HCT116 (cell line): Measurements from ENCODE around the gene TBCD. TPM values are rescaled to one million over a fixed set of nuclear protein-coding genes. Genes with fewer than 3 reads are reported as not detected.

Experiments
- ATAC-seq: fragments of 200-7000 bp; cut with Tn5 transposase; 2 replicates; pipeline ENCODE4 v1.9.1; 2020; ENCODE audit warnings: mild to moderate bottlenecking, moderate library complexity
- BruUV-seq: library from RNA; stranded (reverse); fragments of 400-500 nt; replicated peaks from 2 replicates; lab custom pipeline; 2021; lab: Mats Ljungman, UMichigan
- CTCF ChIA-PET: fragments of 300-600 bp; sonication (Branson Sonifier 250); formaldehyde crosslinking; loops from one replicate; lab custom pipeline; 2021; ENCODE audit warnings: antibody characterized with exemption; lab: Charles Lee
- POLR2A ChIA-PET: fragments of 300-600, 350-600 bp; sonication (Branson Sonifier 250); formaldehyde crosslinking; loops from one replicate; lab custom pipeline; 2021; ENCODE audit warnings: antibody characterized with exemption; lab: Charles Lee
- RAD21 ChIA-PET, 2 experiments: fragments of 300-600 bp; sonication (Branson Sonifier 250); formaldehyde crosslinking; loops; one replicate each; lab custom pipeline; 2023; ENCODE audit warnings: low total read pairs in 2 of 2; ENCODE audit not compliant: uncharacterized antibody in 2 of 2, unreplicated experiment in 2 of 2, low non-redundant PET in 1 of 2; lab: Charles Lee
- DNase-seq: peaks from one replicate; pipeline ENCODE4 v3.0.0-alpha.2; 2010; ENCODE audit warnings: low read depth, low spot score
- H2AFZ ChIP-seq: fragments of 200-600 bp; shearing (Covaris generic), sonication (generic); 2 replicates; pipeline ENCODE4 v1.6.1; 2017; ENCODE audit warnings: low read depth, mixed run types, mixed read lengths, antibody characterized with exemption, low read length; ENCODE audit not compliant: poor library complexity, severe bottlenecking
- H3K27ac ChIP-seq: 2 replicates; pipeline ENCODE4 v1.5.1; 2012; ENCODE audit warnings: low read depth, low read length
- H3K27me3 ChIP-seq: fragments of 200-600 bp; sonication (generic); 2 replicates; pipeline ENCODE4 v1.6.1; 2016; ENCODE audit warnings: mixed run types, low read length, mixed read lengths; ENCODE audit not compliant: insufficient read depth
- H3K36me3 ChIP-seq, 2 experiments: fragments of 200-500 bp in 1 of 2; fragments of 200-600 bp in 1 of 2; sonication (Bioruptor generic) in 1 of 2; sonication (generic) in 1 of 2; 2 replicates each; pipeline versions ENCODE4 v1.5.1 to v1.6.1; 2014 to 2016; ENCODE audit warnings: low read length in 2 of 2, inconsistent platforms in 1 of 2, mixed read lengths in 1 of 2, mixed run types in 1 of 2; ENCODE audit not compliant: insufficient read depth in 2 of 2, control insufficient read depth in 1 of 2
- H3K4me1 ChIP-seq, 2 experiments: fragments of 200-600 bp in 1 of 2; sonication (generic) in 1 of 2; 2 replicates each; pipeline versions ENCODE4 v1.5.1 to v1.6.1; 2012 to 2017; ENCODE audit warnings: low read length in 2 of 2, inconsistent platforms in 1 of 2, mild to moderate bottlenecking in 1 of 2, mixed read lengths in 1 of 2, mixed run types in 1 of 2, moderate library complexity in 1 of 2; ENCODE audit not compliant: insufficient read depth in 2 of 2, control insufficient read depth in 1 of 2
- H3K4me2 ChIP-seq: fragments of 200-600 bp; sonication (generic); 2 replicates; pipeline ENCODE4 v1.6.1; 2017; ENCODE audit warnings: mixed run types, low read length, mixed read lengths
- H3K4me3 ChIP-seq, 2 experiments: fragments of 200-600 bp in 1 of 2; sonication (generic) in 1 of 2; replicated peaks in 1 of 2; 2 replicates each; pipeline ENCODE4 v1.5.1; 2011 to 2016; ENCODE audit warnings: low read length in 2 of 2, control low read depth in 1 of 2, low read depth in 1 of 2, mild to moderate bottlenecking in 1 of 2, mixed read lengths in 1 of 2, mixed run types in 1 of 2
- H3K79me2 ChIP-seq: fragments of 200-600 bp; sonication (generic); 2 replicates; pipeline ENCODE4 v1.6.1; 2017; ENCODE audit warnings: mild to moderate bottlenecking, mixed run types, low read length, moderate library complexity, mixed read lengths; ENCODE audit not compliant: insufficient read depth
- H3K9ac ChIP-seq: fragments of 200-600 bp; sonication (generic); 2 replicates; pipeline ENCODE4 v1.6.1; 2016; ENCODE audit warnings: low read length, mixed read lengths
- H3K9me2 ChIP-seq: fragments of 200-600 bp; sonication (generic), shearing (Covaris generic); 2 replicates; pipeline ENCODE4 v1.6.1; 2017; ENCODE audit warnings: mixed run types, mild to moderate bottlenecking, moderate library complexity; ENCODE audit not compliant: insufficient read depth
- H3K9me3 ChIP-seq, 2 experiments: fragments of 200-500 bp in 1 of 2; fragments of 200-600 bp in 1 of 2; sonication (Bioruptor generic) in 1 of 2; sonication (generic) in 1 of 2; 2 replicates each; pipeline ENCODE4 v1.6.1; 2014 to 2017; ENCODE audit warnings: low read length in 2 of 2, mixed read lengths in 2 of 2, inconsistent platforms in 1 of 2, low read depth in 1 of 2, mild to moderate bottlenecking in 1 of 2, mixed run types in 1 of 2, moderate library complexity in 1 of 2; ENCODE audit not compliant: control insufficient read depth in 1 of 2, insufficient read depth in 1 of 2
- H4K20me1 ChIP-seq: fragments of 200-600 bp; sonication (generic), shearing (Covaris generic); 2 replicates; pipeline ENCODE4 v1.6.1; 2017; ENCODE audit warnings: mixed run types, mild to moderate bottlenecking, moderate library complexity; ENCODE audit not compliant: insufficient read depth
- CBX3 ChIP-seq: IDR thresholded peaks from 2 replicates; pipeline ENCODE4 v1.6.1; 2012; ENCODE audit warnings: low read depth
- CEBPB ChIP-seq: IDR thresholded peaks from 2 replicates; pipeline ENCODE4 v1.6.1; 2012; ENCODE audit warnings: low read depth
- EGR1 ChIP-seq: IDR thresholded peaks from 2 replicates; pipeline ENCODE4 v1.6.1; 2012; ENCODE audit warnings: low read depth
- ELF1 ChIP-seq: IDR thresholded peaks from 2 replicates; pipeline ENCODE4 v1.6.1; 2012; ENCODE audit warnings: low read depth, borderline replicate concordance
- JUND ChIP-seq: IDR thresholded peaks from 2 replicates; pipeline ENCODE4 v1.6.1; 2012
- POLR2A ChIP-seq: IDR thresholded peaks from 2 replicates; pipeline ENCODE4 v1.7.0; 2011; ENCODE audit warnings: borderline replicate concordance; ENCODE audit not compliant: insufficient read depth, insufficient read length; ENCODE audit errors: extremely low read depth
- RAD21 ChIP-seq: IDR thresholded peaks from 2 replicates; pipeline ENCODE4 v1.6.1; 2012; ENCODE audit warnings: low read depth, mild to moderate bottlenecking
- SP1 ChIP-seq: IDR thresholded peaks from 2 replicates; pipeline ENCODE4 v1.6.1; 2012; ENCODE audit warnings: low read depth
- SRF ChIP-seq: IDR thresholded peaks from 2 replicates; pipeline ENCODE4 v1.6.1; 2012; ENCODE audit warnings: low read depth
- TCF7L2 ChIP-seq: IDR thresholded peaks from 2 replicates; pipeline ENCODE4 v1.7.0; 2011; ENCODE audit warnings: borderline replicate concordance, inconsistent platforms; ENCODE audit not compliant: insufficient read depth, insufficient read length; ENCODE audit errors: extremely low read depth
- ZFX ChIP-seq: fragments of 450-650 bp; IDR thresholded peaks from 2 replicates; pipeline ENCODE4 v1.6.1; 2017
- ZNF274 ChIP-seq: fragments of 200-500 bp; sonication (Bioruptor generic); IDR thresholded peaks from 2 replicates; pipeline ENCODE4 v1.6.1; 2014; ENCODE audit warnings: mild to moderate bottlenecking, low read depth, low read length, inconsistent platforms
- intact Hi-C: fragments of 100-400 bp; cut with micrococcal nuclease; formaldehyde crosslinking; loops from 2 replicates; pipeline ENCODE4 v1.10.0; 2022
- total RNA-seq: library from RNA; stranded (reverse); gene quantifications from one replicate; pipeline ENCODE4 v1.2.1, GENCODE V29; 2021; ENCODE audit not compliant: unreplicated experiment
- TF ChIP-seq, protein P1 (sequence below): IDR thresholded peaks from 2 replicates; pipeline ENCODE4 v1.6.1; 2012; ENCODE audit warnings: low read depth
- TF ChIP-seq, protein P2 (sequence below), 3 experiments: fragments of 200-600 bp in 1 of 3; sonication (generic) in 1 of 3; IDR thresholded peaks in 2 of 3; conservative IDR thresholded peaks in 1 of 3; 2 replicates each; pipeline ENCODE4 v1.5.1; 2012 to 2017; ENCODE audit warnings: low read depth in 2 of 3, low read length in 2 of 3, antibody characterized with exemption in 1 of 3, borderline replicate concordance in 1 of 3, control low read depth in 1 of 3, mild to moderate bottlenecking in 1 of 3, mixed read lengths in 1 of 3, mixed run types in 1 of 3, moderate library complexity in 1 of 3; ENCODE audit not compliant: insufficient read depth in 1 of 3
- TF ChIP-seq, protein P3 (sequence below): IDR thresholded peaks from 2 replicates; pipeline ENCODE4 v1.6.1; 2012
- TF ChIP-seq, protein P4 (sequence below): IDR thresholded peaks from 2 replicates; pipeline ENCODE4 v1.6.1; 2012

The TBCD gene
- total RNA-seq, 1 experiment from 2014 or later, result 152 TPM

DNA sequence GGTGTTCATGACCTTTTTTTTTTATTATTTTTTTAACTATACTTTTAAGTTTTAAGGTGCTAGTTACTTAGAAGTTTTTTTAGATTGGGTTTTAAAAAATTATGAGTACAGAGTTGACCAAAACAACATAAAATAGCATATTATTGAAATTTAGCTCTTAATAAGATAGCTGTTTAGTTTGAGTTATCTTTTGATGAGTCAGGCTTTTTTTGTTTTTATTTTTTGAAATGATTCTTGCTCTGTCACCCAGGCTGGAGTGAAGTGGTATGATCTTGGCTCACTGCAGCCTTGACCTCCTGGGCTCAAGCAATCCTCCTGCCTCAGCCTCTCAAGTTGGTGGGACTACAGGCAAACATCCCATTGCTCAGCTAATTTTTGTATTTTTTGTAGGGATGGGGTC is 74.3 kb downstream of the TBCD start:
- Histone ChIP-seq H4K20me1 (peaks cover 3% of the 10 kb centered on the region; the same call in 1 of the 2 replicates), H3K36me3 (peaks cover 0 to 29% of the 10 kb centered on the region in 2 experiments; a peak in 2 of 4 replicates), H3K27me3 (no peaks in the 10 kb centered on the region), H3K27ac (no peak overlapping the region), H3K9ac (no peak overlapping the region), H3K79me2 (peaks cover 18% of the 10 kb centered on the region; the same call in 1 of the 2 replicates), H2AFZ (no peak overlapping the region), H3K4me3 (no peak overlapping the region), H3K4me1 (no peaks in the 10 kb centered on the region), H3K4me2 (no peak overlapping the region), H3K9me3 (no peaks in the 10 kb centered on the region; a peak in 1 of 4 replicates), H3K9me2 (no peaks in the 10 kb centered on the region)
- DNase-seq, result no peak
- ChIA-PET RAD21 (no interaction called here), POLR2A (no interaction called here), CTCF (interaction anchor here (1.0 to 1.1 kb wide), 2 partner anchors 38 to 58 kb away, joined by 3 read pairs; no protein-coding TSS in a partner anchor)
- intact Hi-C loops, result no loop called here
- BruUV-seq, result no TSS peak
- TF ChIP-seq SRF (no peak), ZFX (no peak), ZNF274 (no peak), EGR1 (no peak), RAD21 (no peak)
- ATAC-seq, result no peak

DNA sequence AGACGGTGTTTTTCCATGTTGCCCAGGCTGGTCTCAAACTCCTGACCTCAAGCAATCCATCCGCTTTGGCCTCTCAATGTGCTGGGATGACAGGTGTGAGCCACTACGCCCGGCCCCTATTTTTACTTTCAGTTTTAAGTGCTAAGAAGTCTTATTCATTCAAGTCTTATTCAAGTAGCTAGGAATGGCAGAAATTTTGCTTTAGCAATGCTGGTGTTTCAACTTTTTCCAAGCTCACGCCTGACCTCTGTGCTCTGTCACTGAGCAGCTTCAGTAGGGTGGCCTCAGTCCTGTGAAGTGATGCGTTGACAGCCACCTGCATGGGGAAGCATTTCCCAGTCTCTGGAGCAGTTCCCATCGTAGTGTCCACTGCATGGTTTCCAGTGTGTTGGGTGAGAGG is 75.1 kb downstream of the TBCD start:
- no peaks in the 10 kb centered on the region for H3K9me3 ChIP-seq
- no peak overlapping the region for H3K9ac ChIP-seq
- no peaks in the 10 kb centered on the region for H3K4me1 ChIP-seq
- H3K9me2 ChIP-seq, result no peaks in the 10 kb centered on the region
- no peaks in the 10 kb centered on the region for H3K27me3 ChIP-seq
- H4K20me1 ChIP-seq, result peaks cover 3% of the 10 kb centered on the region; the same call in 1 of the 2 replicates
- no peak overlapping the region for H2AFZ ChIP-seq
- ChIA-PET POLR2A (no interaction called here), CTCF (no interaction called here), RAD21 (interaction anchor here in 1 of 2 experiments (0.6 kb wide), 1 partner anchor 186 kb away, joined by 3 read pairs; no protein-coding TSS in a partner anchor)
- H3K79me2 ChIP-seq, result peaks cover 21% of the 10 kb centered on the region; the same call in 1 of the 2 replicates
- no peak overlapping the region for H3K27ac ChIP-seq
- H3K4me3 ChIP-seq, result no peak overlapping the region
- intact Hi-C loops, result no loop called here
- peaks cover 0 to 28% of the 10 kb centered on the region in 2 experiments; a peak in 2 of 4 replicates for H3K36me3 ChIP-seq
- BruUV-seq, result no TSS peak
- DNase-seq, result no peak
- no peak overlapping the region for H3K4me2 ChIP-seq
- no peak for ATAC-seq
- TF ChIP-seq, protein P1, sequence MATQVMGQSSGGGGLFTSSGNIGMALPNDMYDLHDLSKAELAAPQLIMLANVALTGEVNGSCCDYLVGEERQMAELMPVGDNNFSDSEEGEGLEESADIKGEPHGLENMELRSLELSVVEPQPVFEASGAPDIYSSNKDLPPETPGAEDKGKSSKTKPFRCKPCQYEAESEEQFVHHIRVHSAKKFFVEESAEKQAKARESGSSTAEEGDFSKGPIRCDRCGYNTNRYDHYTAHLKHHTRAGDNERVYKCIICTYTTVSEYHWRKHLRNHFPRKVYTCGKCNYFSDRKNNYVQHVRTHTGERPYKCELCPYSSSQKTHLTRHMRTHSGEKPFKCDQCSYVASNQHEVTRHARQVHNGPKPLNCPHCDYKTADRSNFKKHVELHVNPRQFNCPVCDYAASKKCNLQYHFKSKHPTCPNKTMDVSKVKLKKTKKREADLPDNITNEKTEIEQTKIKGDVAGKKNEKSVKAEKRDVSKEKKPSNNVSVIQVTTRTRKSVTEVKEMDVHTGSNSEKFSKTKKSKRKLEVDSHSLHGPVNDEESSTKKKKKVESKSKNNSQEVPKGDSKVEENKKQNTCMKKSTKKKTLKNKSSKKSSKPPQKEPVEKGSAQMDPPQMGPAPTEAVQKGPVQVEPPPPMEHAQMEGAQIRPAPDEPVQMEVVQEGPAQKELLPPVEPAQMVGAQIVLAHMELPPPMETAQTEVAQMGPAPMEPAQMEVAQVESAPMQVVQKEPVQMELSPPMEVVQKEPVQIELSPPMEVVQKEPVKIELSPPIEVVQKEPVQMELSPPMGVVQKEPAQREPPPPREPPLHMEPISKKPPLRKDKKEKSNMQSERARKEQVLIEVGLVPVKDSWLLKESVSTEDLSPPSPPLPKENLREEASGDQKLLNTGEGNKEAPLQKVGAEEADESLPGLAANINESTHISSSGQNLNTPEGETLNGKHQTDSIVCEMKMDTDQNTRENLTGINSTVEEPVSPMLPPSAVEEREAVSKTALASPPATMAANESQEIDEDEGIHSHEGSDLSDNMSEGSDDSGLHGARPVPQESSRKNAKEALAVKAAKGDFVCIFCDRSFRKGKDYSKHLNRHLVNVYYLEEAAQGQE, result no peak
- TF ChIP-seq JUND, result no peak
- TF ChIP-seq, protein P2, sequence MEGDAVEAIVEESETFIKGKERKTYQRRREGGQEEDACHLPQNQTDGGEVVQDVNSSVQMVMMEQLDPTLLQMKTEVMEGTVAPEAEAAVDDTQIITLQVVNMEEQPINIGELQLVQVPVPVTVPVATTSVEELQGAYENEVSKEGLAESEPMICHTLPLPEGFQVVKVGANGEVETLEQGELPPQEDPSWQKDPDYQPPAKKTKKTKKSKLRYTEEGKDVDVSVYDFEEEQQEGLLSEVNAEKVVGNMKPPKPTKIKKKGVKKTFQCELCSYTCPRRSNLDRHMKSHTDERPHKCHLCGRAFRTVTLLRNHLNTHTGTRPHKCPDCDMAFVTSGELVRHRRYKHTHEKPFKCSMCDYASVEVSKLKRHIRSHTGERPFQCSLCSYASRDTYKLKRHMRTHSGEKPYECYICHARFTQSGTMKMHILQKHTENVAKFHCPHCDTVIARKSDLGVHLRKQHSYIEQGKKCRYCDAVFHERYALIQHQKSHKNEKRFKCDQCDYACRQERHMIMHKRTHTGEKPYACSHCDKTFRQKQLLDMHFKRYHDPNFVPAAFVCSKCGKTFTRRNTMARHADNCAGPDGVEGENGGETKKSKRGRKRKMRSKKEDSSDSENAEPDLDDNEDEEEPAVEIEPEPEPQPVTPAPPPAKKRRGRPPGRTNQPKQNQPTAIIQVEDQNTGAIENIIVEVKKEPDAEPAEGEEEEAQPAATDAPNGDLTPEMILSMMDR (IDR thresholded peaks at IDR 0.05 in 2 of 3, conservative IDR thresholded peaks at IDR 0.05 in 1 of 3; ENCODE audit: borderline replicate concordance in 1 of 3, insufficient read depth in 1 of 3, low read depth in 2 of 3, low read length in 2 of 3), result no peak
- TF ChIP-seq CBX3, result no peak
- TF ChIP-seq ELF1, result no peak
- TF ChIP-seq, protein P3, sequence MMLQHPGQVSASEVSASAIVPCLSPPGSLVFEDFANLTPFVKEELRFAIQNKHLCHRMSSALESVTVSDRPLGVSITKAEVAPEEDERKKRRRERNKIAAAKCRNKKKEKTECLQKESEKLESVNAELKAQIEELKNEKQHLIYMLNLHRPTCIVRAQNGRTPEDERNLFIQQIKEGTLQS, result no peak
- TF ChIP-seq SP1, result no peak
- TF ChIP-seq POLR2A, result no peak
- TF ChIP-seq EGR1, result no peak
- no peak for TF ChIP-seq ZNF274
- TF ChIP-seq RAD21, result no peak
- no peak for TF ChIP-seq CEBPB
- TF ChIP-seq, protein P4, sequence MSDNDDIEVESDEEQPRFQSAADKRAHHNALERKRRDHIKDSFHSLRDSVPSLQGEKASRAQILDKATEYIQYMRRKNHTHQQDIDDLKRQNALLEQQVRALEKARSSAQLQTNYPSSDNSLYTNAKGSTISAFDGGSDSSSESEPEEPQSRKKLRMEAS, result no peak
- TF ChIP-seq TCF7L2, result no peak
